ENCODE measurements around the gene WDTC1.

The WDTC1 gene

GRCh38 chr1:27302612-27303011 is 68.2 kb downstream of the WDTC1 start:
- no peak for DNase-seq

GRCh38 chr1:27303509-27303908 is 69.1 kb downstream of the WDTC1 start:
- no peak for DNase-seq

- DNase-seq, result no peak
These were observed 71.6 kb downstream of the WDTC1 start for GRCh38 chr1:27306071-27306470.

- no peak for DNase-seq
These were observed 72.7 kb downstream of the WDTC1 start for GRCh38 chr1:27306892-27307761.

GRCh38 chr1:27307874-27308598 is 73.6 kb downstream of the WDTC1 start:
- no peak for DNase-seq

- no peak for DNase-seq
These were observed 79.7 kb downstream of the WDTC1 start for GRCh38 chr1:27314169-27314568.

GRCh38 chr1:27314737-27315136 is 80.3 kb downstream of the WDTC1 start:
- DNase-seq, result no peak

GRCh38 chr1:27316860-27317259 is 82.4 kb downstream of the WDTC1 start:
- DNase-seq, result no peak

GRCh38 chr1:27318136-27318535 is 83.7 kb downstream of the WDTC1 start:
- DNase-seq, result no peak

- peak; percentile 28 for DNase-seq
These were observed 84.2 kb downstream of the WDTC1 start for GRCh38 chr1:27318596-27318995.

GRCh38 chr1:27321813-27322568 is 87.6 kb downstream of the WDTC1 start, which contains the start of gene TMEM222:
TSS of gene TMEM222 (plus strand) at chr1:27322163. CDS start at chr1:27322198, 35 bp downstream.
- peak; percentile 98 for DNase-seq

GRCh38 chr1:27322569-27323240 is 88.3 kb downstream of the WDTC1 start:
- DNase-seq, result no peak

- no peak for DNase-seq
These were observed 90.9 kb downstream of the WDTC1 start for GRCh38 chr1:27325286-27325685.

- DNase-seq, result no peak
These were observed 93.5 kb downstream of the WDTC1 start for GRCh38 chr1:27327964-27328363.

- no peak for DNase-seq
These were observed 96.4 kb downstream of the WDTC1 start for GRCh38 chr1:27330786-27331185.

GRCh38 chr1:27331426-27331825 is 97.0 kb downstream of the WDTC1 start:
- no peak for DNase-seq

- no peak for DNase-seq
These were observed 97.5 kb downstream of the WDTC1 start for GRCh38 chr1:27331922-27332321.

GRCh38 chr1:27332536-27333281 is 98.3 kb downstream of the WDTC1 start:
- DNase-seq, result peak; percentile 45

- DNase-seq, result no peak
These were observed 99.4 kb downstream of the WDTC1 start for GRCh38 chr1:27333717-27334279.

GRCh38 chr1:27335506-27336422 is 101.3 kb downstream of the WDTC1 start:
- no peak for DNase-seq
